Kasumi-1 (cell line): Measurements from ENCODE around the gene BAHCC1.

Experiments
- DNase-seq, 2 experiments: peaks; one replicate each; lab custom pipeline; 2025; lab: John Stamatoyannopoulos, UW

BAHCC1 gene

DNA sequence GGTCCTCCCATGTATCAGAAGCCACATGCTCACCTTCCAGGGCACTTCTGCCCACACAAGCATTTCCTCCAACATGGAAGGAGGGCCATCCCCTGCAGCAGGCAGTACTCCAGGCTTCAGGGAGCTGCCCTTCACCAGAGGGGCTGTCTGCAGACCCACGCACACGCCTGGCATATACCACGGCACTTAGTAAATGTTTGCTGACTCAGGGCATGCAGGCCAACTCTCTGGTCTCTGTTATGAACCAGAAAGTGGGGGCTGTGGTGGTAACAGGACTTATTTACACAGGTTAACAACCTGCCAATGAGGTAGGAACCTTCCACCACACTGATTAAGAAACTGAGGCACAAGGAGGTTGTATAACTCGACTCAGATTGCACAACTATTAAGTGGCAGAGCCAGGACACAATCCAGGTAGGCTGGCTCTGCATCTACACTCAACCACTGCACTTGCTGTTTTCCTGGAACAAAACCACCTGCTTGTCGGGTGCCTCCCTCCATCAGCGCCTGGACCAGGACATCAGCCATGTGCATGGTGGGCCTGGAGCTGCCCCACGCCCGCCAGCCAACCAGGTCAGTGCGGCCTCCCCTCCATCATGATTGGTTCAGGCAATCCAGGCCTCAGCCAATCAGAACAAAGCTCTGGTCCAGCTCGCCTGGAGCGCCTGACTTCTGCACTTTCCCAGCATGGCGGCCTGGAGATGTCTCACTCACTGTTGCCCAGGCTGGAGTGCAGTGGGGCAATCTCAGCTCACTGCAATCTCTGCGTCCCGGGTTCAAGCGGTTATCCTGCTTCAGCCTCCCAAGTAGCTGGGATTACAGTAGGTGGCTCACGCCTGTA lies 98.2 kb downstream of the BAHCC1 start:
- no peak for DNase-seq

- DNase-seq = no peak
Measured at GRCh38 chr17:81494626-81495377, 99.5 kb downstream of the BAHCC1 start.

GRCh38 chr17:81498953-81499600 lies 103.8 kb downstream of the BAHCC1 start:
- no peak for DNase-seq

DNA sequence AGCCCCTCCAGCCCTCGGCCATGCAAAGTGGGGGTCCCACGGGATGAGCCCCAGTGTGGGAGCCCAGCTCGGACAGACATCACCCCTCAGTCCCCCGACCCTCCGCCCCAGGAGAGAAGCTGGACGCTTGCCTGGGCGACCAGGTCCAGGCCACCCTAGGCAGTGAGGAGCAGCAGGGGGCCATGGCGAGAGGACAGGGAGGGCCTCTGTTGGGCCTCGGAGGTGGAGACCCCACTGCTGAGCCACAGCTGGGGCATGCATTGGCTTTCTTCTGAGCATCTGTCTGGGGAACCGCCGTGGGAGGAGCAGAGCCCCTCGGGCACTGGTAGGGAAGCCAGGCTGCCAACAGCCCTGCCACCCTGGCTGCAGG lies 104.3 kb downstream of the BAHCC1 start:
- DNase-seq = no peak

GRCh38 chr17:81500047-81500446 lies 104.8 kb downstream of the BAHCC1 start:
- no peak for DNase-seq

- no peak for DNase-seq
Measured at GRCh38 chr17:81502471-81503017, 107.3 kb downstream of the BAHCC1 start.

DNA sequence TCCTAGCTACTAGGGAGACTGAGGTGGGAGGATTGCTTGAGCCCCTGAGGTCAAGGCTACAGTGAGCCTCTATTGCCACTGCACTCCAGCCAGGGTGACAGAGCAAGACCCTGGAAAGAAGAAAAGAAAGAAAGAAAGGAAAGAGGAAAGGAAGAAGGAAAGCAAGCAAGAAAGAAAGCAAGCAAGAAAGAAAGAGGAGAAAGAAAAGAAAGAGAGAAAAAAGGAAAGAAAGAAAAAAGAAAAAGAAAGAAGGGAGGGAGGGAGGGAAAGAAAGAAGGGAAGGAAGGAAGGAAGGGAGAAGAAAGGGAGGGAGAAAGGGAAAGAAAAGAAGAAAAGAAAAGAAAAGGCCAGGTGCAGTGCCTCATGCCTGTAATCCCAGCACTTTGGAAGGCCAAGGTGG lies 108.4 kb downstream of the BAHCC1 start:
- no peak for DNase-seq

- no peak for DNase-seq
Measured at GRCh38 chr17:81508639-81509206, 113.5 kb downstream of the BAHCC1 start.

- peak; percentile 59 to 74 for DNase-seq
Measured at GRCh38 chr17:81509207-81509971, 114.1 kb downstream of the BAHCC1 start.

DNA sequence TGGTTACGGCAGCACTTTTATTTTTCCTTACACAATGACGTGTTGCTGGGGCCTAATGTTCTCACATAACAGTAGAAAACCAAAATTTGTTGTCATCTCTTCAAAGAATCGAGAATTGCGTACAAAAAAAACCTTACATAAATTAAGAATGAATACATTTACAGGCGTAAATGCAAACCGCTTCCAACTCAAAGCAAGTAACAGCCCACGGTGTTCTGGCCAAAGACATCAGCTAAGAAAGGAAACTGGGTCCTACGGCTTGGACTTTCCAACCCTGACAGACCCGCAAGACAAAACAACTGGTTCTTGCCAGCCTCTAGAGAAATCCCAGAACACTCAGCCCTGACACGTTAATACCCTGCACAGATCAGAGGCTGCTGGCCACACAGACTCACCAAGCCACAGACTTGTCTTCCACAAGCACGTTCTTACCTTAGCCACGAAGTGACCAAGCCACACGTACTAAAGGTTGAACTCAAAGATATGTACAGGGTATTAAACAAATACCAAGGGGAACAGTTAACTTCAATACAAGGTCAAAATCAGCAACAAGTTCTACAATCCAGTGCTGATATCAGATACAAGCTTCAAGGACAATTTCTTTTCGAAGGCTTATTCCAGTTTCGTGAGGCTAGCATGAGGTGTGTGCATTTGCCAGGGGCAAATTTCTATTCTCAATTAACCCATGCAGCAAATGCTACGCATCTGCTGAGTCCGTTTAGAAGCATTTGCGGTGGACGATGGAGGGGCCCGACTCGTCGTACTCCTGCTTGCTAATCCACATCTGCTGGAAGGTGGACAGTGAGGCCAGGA lies 114.9 kb downstream of the BAHCC1 start:
- DNase-seq = no peak

- DNase-seq = no peak
Measured at GRCh38 chr17:81510785-81511553, 115.7 kb downstream of the BAHCC1 start.

GRCh38 chr17:81511554-81511803 lies 116.2 kb downstream of the BAHCC1 start:
- DNase-seq = no peak

DNA sequence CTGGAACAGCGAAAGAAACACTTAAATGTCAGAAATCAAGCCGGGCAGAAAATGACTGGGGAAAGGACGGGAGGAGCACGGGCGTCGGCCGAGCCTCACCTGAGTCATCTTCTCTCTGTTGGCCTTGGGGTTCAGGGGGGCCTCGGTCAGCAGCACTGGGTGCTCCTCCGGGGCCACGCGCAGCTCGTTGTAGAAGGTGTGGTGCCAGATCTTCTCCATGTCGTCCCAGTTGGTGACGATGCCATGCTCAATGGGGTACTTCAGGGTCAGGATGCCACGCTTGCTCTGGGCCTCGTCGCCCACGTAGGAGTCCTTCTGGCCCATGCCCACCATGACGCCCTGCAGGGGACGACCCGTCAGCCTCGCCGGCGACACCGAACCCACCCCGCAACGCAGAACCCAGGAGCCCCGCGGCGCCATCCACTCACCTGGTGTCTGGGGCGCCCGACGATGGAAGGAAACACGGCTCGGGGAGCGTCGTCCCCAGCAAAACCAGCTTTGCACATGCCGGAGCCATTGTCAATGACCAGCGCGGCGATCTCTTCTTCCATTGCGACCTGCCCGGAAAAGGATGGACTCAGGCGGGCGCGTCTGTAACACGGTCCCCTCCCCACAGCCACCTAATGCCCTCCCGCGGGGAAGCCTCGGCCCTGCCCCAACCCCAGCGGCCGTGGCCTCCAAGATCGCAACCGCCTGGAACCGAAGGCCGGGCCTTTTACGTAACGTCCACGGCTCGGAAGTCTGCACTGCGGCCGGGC lies 116.7 kb downstream of the BAHCC1 start:
- DNase-seq = peak in 1 of 2 experiments; percentile 55

- peak; percentile 93 to 94 for DNase-seq
Measured at GRCh38 chr17:81512562-81513371, 117.5 kb downstream of the BAHCC1 start, which contains the start of gene ACTG1. Gene ACTG1, minus strand, starts transcription at chr17:81512799. Its CDS starts 445 bp downstream, at chr17:81512354.

- DNase-seq = peak; percentile 76 to 85
Measured at GRCh38 chr17:81513372-81513752, 118.1 kb downstream of the BAHCC1 start.

GRCh38 chr17:81513753-81514488 lies 118.7 kb downstream of the BAHCC1 start:
- peak; percentile 67 to 68 for DNase-seq

DNA sequence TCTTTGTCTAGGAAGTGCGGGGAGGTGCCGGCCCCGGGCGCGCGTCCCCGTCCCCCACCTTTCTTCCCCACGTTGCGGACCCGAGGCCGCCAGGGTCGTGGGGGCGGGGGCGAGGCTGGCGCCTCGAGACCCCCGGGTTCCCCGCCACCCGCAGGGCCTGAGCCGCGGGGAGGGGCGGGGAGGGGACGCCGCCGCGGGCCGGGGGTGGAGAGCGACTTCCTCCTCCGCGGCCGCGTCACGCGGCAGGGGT lies 119.2 kb downstream of the BAHCC1 start:
- no peak for DNase-seq
